ENCODE measurements around the gene ST3GAL6. TPM values are rescaled to one million over a fixed set of nuclear protein-coding genes. Genes with fewer than 3 reads are reported as not detected.

ST3GAL6 gene
- total RNA-seq, 3 donors from 2014 or later (not counting 1 experiment from before 2014, with no cell fraction given), result 0.38 to 3.7 (median 1.4) TPM

- intact Hi-C loops (cut with micrococcal nuclease), result no loop called here
Measured at GRCh38 chr3:98788651-98789050, 25.5 kb downstream of the ST3GAL6 start.

GRCh38 chr3:98791341-98792325 is 28.5 kb downstream of the ST3GAL6 start:
- H3K27ac ChIP-seq (ENCODE audit: low read length), result no peak overlapping the region
- Mint-ChIP-seq H3K4me1 (no peaks in the 10 kb centered on the region), H3K9me3 (no peaks in the 10 kb centered on the region), H3K27ac (no peak overlapping the region), H3K4me3 (no peak overlapping the region), H3K27me3 (ENCODE audit: low read depth in 2 of 2) (peaks cover 0 to 5% of the 10 kb centered on the region in 2 donors), H3K36me3 (no peaks in the 10 kb centered on the region)
- ATAC-seq, result no peak
- intact Hi-C loops (cut with micrococcal nuclease), result no loop called here
- WGBS (ENCODE audit: insufficient coverage), result 81% methylated on average over 7 of the region's 7 CpGs
- TF ChIP-seq, protein P1, sequence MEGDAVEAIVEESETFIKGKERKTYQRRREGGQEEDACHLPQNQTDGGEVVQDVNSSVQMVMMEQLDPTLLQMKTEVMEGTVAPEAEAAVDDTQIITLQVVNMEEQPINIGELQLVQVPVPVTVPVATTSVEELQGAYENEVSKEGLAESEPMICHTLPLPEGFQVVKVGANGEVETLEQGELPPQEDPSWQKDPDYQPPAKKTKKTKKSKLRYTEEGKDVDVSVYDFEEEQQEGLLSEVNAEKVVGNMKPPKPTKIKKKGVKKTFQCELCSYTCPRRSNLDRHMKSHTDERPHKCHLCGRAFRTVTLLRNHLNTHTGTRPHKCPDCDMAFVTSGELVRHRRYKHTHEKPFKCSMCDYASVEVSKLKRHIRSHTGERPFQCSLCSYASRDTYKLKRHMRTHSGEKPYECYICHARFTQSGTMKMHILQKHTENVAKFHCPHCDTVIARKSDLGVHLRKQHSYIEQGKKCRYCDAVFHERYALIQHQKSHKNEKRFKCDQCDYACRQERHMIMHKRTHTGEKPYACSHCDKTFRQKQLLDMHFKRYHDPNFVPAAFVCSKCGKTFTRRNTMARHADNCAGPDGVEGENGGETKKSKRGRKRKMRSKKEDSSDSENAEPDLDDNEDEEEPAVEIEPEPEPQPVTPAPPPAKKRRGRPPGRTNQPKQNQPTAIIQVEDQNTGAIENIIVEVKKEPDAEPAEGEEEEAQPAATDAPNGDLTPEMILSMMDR (IDR thresholded peaks at IDR 0.05), result no peak
- H3K4me1 ChIP-seq (ENCODE audit: control insufficient read depth, insufficient read depth, low read length), result no peaks in the 10 kb centered on the region
- no peak overlapping the region for H3K4me3 ChIP-seq (ENCODE audit: low read length)
- no peaks in the 10 kb centered on the region for H3K36me3 ChIP-seq (ENCODE audit: control insufficient read depth, insufficient read depth, low read length)
- no peaks in the 10 kb centered on the region for H3K27me3 ChIP-seq (ENCODE audit: control insufficient read depth, insufficient read depth, low read length)
- DNase-seq, result no peak
- H3K9me3 ChIP-seq (ENCODE audit: control insufficient read depth, insufficient read depth, low read length), result no peaks in the 10 kb centered on the region

More at GRCh38 chr3:98788651-98789050, 25.5 kb downstream of the ST3GAL6 start:
- DNase-seq, result no peak
- TF ChIP-seq, protein P1 (IDR thresholded peaks at IDR 0.05), result no peak
- no peak overlapping the region for H3K27ac Mint-ChIP-seq
- Histone ChIP-seq H3K9me3 (ENCODE audit: control insufficient read depth, insufficient read depth, low read length) (no peaks in the 10 kb centered on the region), H3K27ac (ENCODE audit: low read length) (no peak overlapping the region), H3K4me3 (ENCODE audit: low read length) (no peak overlapping the region), H3K36me3 (ENCODE audit: control insufficient read depth, insufficient read depth, low read length) (no peaks in the 10 kb centered on the region), H3K4me1 (ENCODE audit: control insufficient read depth, insufficient read depth, low read length) (no peaks in the 10 kb centered on the region), H3K27me3 (ENCODE audit: control insufficient read depth, insufficient read depth, low read length) (no peaks in the 10 kb centered on the region)
- H3K4me3 Mint-ChIP-seq, result no peak overlapping the region
- peaks cover 0 to 9% of the 10 kb centered on the region in 2 donors for H3K27me3 Mint-ChIP-seq (ENCODE audit: low read depth in 2 of 2)
- H3K4me1 Mint-ChIP-seq, result no peaks in the 10 kb centered on the region
- no peaks in the 10 kb centered on the region for H3K9me3 Mint-ChIP-seq
- H3K36me3 Mint-ChIP-seq, result no peaks in the 10 kb centered on the region
- WGBS (ENCODE audit: insufficient coverage), result 29% methylated on average over 2 of the region's 2 CpGs
- ATAC-seq, result no peak

GRCh38 chr3:98793971-98794370 is 30.8 kb downstream of the ST3GAL6 start:
- Histone ChIP-seq H3K9me3 (ENCODE audit: control insufficient read depth, insufficient read depth, low read length) (no peaks in the 10 kb centered on the region), H3K4me3 (ENCODE audit: low read length) (no peak overlapping the region), H3K27ac (ENCODE audit: low read length) (no peak overlapping the region), H3K4me1 (ENCODE audit: control insufficient read depth, insufficient read depth, low read length) (no peaks in the 10 kb centered on the region), H3K36me3 (ENCODE audit: control insufficient read depth, insufficient read depth, low read length) (no peaks in the 10 kb centered on the region), H3K27me3 (ENCODE audit: control insufficient read depth, insufficient read depth, low read length) (no peaks in the 10 kb centered on the region)
- no peak overlapping the region for H3K4me3 Mint-ChIP-seq
- H3K9me3 Mint-ChIP-seq, result no peaks in the 10 kb centered on the region
- 80% methylated on average over 1 of the region's 3 CpGs for WGBS (ENCODE audit: insufficient coverage)
- peaks cover 0 to 5% of the 10 kb centered on the region in 2 donors for H3K27me3 Mint-ChIP-seq (ENCODE audit: low read depth in 2 of 2)
- H3K4me1 Mint-ChIP-seq, result no peaks in the 10 kb centered on the region
- DNase-seq, result no peak
- intact Hi-C loops (cut with micrococcal nuclease), result no loop called here
- ATAC-seq, result no peak
- no peaks in the 10 kb centered on the region for H3K36me3 Mint-ChIP-seq
- TF ChIP-seq, protein P1 (IDR thresholded peaks at IDR 0.05), result no peak
- H3K27ac Mint-ChIP-seq, result no peak overlapping the region
